IPS-NIHi11 (cell line): ENCODE measurements around the gene LUZP2.
A peak's percentile ranks its signal among the peaks of the same experiment; 100 is the strongest.

ENCODE experiments used
- DNase-seq: peaks from one replicate; pipeline ENCODE4 v3.0.0; 2012; ENCODE audit warnings: mixed read lengths, low spot score

LUZP2 gene

GRCh38 chr11:24567380-24567779 is 70.5 kb downstream of the LUZP2 start:
- DNase-seq = no peak

GRCh38 chr11:24572376-24572775 is 75.5 kb downstream of the LUZP2 start:
- DNase-seq = no peak

GRCh38 chr11:24574461-24574860 is 77.6 kb downstream of the LUZP2 start:
- DNase-seq = no peak

- DNase-seq = no peak
Observed at GRCh38 chr11:24575392-24575791, 78.5 kb downstream of the LUZP2 start.

- no peak for DNase-seq
Observed at GRCh38 chr11:24585192-24585591, 88.3 kb downstream of the LUZP2 start.

- DNase-seq = no peak
Observed at GRCh38 chr11:24587635-24588034, 90.8 kb downstream of the LUZP2 start.

GRCh38 chr11:24588081-24588480 is 91.2 kb downstream of the LUZP2 start:
- no peak for DNase-seq

GRCh38 chr11:24589064-24589463 is 92.2 kb downstream of the LUZP2 start:
- no peak for DNase-seq

GRCh38 chr11:24591283-24591682 is 94.4 kb downstream of the LUZP2 start:
- no peak for DNase-seq

- no peak for DNase-seq
Observed at GRCh38 chr11:24592360-24592759, 95.5 kb downstream of the LUZP2 start.

GRCh38 chr11:24593332-24593731 is 96.5 kb downstream of the LUZP2 start:
- no peak for DNase-seq

GRCh38 chr11:24594401-24594800 is 97.5 kb downstream of the LUZP2 start:
- no peak for DNase-seq

- DNase-seq = no peak
Observed at GRCh38 chr11:24598641-24599040, 101.8 kb downstream of the LUZP2 start.

GRCh38 chr11:24609192-24610119 is 112.6 kb downstream of the LUZP2 start:
- DNase-seq = peak; percentile 4

- no peak for DNase-seq
Observed at GRCh38 chr11:24615451-24616160, 118.8 kb downstream of the LUZP2 start.

GRCh38 chr11:24617856-24618255 is 121.0 kb downstream of the LUZP2 start:
- no peak for DNase-seq

GRCh38 chr11:24619900-24620299 is 123.0 kb downstream of the LUZP2 start:
- DNase-seq = no peak

- peak; percentile 8 for DNase-seq
Observed at GRCh38 chr11:24622262-24622661, 125.4 kb downstream of the LUZP2 start.

GRCh38 chr11:24623121-24623520 is 126.3 kb downstream of the LUZP2 start:
- no peak for DNase-seq

- no peak for DNase-seq
Observed at GRCh38 chr11:24624432-24624831, 127.6 kb downstream of the LUZP2 start.

GRCh38 chr11:24625975-24626374 is 129.1 kb downstream of the LUZP2 start:
- no peak for DNase-seq

- no peak for DNase-seq
Observed at GRCh38 chr11:24628224-24628776, 131.4 kb downstream of the LUZP2 start.

- DNase-seq = no peak
Observed at GRCh38 chr11:24634606-24635160, 137.8 kb downstream of the LUZP2 start.
